ENCODE measurements around the gene ZG16B.

Gene ZG16B

GRCh38 chr16:2821487-2822157 lies 8.5 kb upstream of the ZG16B start:
- H3K4me1 ChIP-seq (ENCODE audit: insufficient read depth, insufficient read length): peaks cover 10% of the 10 kb centered on the region
- H3K9me3 ChIP-seq (ENCODE audit: insufficient read depth, low read length): no peaks in the 10 kb centered on the region
- H3K9ac ChIP-seq (ENCODE audit: insufficient read length, low read depth): no peak overlapping the region
- H3K36me3 ChIP-seq (ENCODE audit: insufficient read depth, insufficient read length, low read length): no peaks in the 10 kb centered on the region
- no peak overlapping the region for H3K4me3 ChIP-seq (ENCODE audit: insufficient read length, low read depth)
- H3K27me3 ChIP-seq (ENCODE audit: insufficient read depth, insufficient read length): no peaks in the 10 kb centered on the region
- DNase-seq (ENCODE audit: low read depth, low spot score): no peak
- no peak for TF ChIP-seq ZNF274 (IDR thresholded peaks at IDR 0.05; ENCODE audit: low read depth, low read length)
- no peak for TF ChIP-seq YY1 (IDR thresholded peaks at IDR 0.05; ENCODE audit: insufficient read depth, insufficient read length)
- no peak for TF ChIP-seq SUZ12 (IDR thresholded peaks at IDR 0.05; ENCODE audit: extremely low read depth, insufficient read depth, insufficient read length)

- Histone ChIP-seq H3K36me3 (ENCODE audit: insufficient read depth, insufficient read length, low read length) (no peaks in the 10 kb centered on the region), H3K9me3 (ENCODE audit: insufficient read depth, low read length) (no peaks in the 10 kb centered on the region), H3K27me3 (ENCODE audit: insufficient read depth, insufficient read length) (no peaks in the 10 kb centered on the region), H3K9ac (ENCODE audit: insufficient read length, low read depth) (no peak overlapping the region), H3K4me3 (ENCODE audit: insufficient read length, low read depth) (no peak overlapping the region), H3K4me1 (ENCODE audit: insufficient read depth, insufficient read length) (peaks cover 13% of the 10 kb centered on the region)
- TF ChIP-seq ZNF274 (IDR thresholded peaks at IDR 0.05; ENCODE audit: low read depth, low read length): no peak
- TF ChIP-seq YY1 (IDR thresholded peaks at IDR 0.05; ENCODE audit: insufficient read depth, insufficient read length): no peak
- no peak for TF ChIP-seq SUZ12 (IDR thresholded peaks at IDR 0.05; ENCODE audit: extremely low read depth, insufficient read depth, insufficient read length)
- no peak for DNase-seq (ENCODE audit: low read depth, low spot score)
These were observed 8.0 kb upstream of the ZG16B start for GRCh38 chr16:2822158-2822495.

- no peak overlapping the region for H3K9ac ChIP-seq (ENCODE audit: insufficient read length, low read depth)
- no peaks in the 10 kb centered on the region for H3K27me3 ChIP-seq (ENCODE audit: insufficient read depth, insufficient read length)
- no peak overlapping the region for H3K4me3 ChIP-seq (ENCODE audit: insufficient read length, low read depth)
- H3K9me3 ChIP-seq (ENCODE audit: insufficient read depth, low read length): no peaks in the 10 kb centered on the region
- DNase-seq (ENCODE audit: low read depth, low spot score): no peak
- H3K4me1 ChIP-seq (ENCODE audit: insufficient read depth, insufficient read length): peaks cover 13% of the 10 kb centered on the region
- TF ChIP-seq YY1 (IDR thresholded peaks at IDR 0.05; ENCODE audit: insufficient read depth, insufficient read length) (no peak), ZNF274 (IDR thresholded peaks at IDR 0.05; ENCODE audit: low read depth, low read length) (no peak), SUZ12 (IDR thresholded peaks at IDR 0.05; ENCODE audit: extremely low read depth, insufficient read depth, insufficient read length) (no peak)
- no peaks in the 10 kb centered on the region for H3K36me3 ChIP-seq (ENCODE audit: insufficient read depth, insufficient read length, low read length)
These were observed 7.6 kb upstream of the ZG16B start for GRCh38 chr16:2822496-2822895.

- Histone ChIP-seq H3K4me1 (ENCODE audit: insufficient read depth, insufficient read length) (peaks cover 13% of the 10 kb centered on the region), H3K27me3 (ENCODE audit: insufficient read depth, insufficient read length) (no peaks in the 10 kb centered on the region), H3K4me3 (ENCODE audit: insufficient read length, low read depth) (no peak overlapping the region), H3K9ac (ENCODE audit: insufficient read length, low read depth) (no peak overlapping the region), H3K9me3 (ENCODE audit: insufficient read depth, low read length) (no peaks in the 10 kb centered on the region), H3K36me3 (ENCODE audit: insufficient read depth, insufficient read length, low read length) (no peaks in the 10 kb centered on the region)
- DNase-seq (ENCODE audit: low read depth, low spot score): no peak
- TF ChIP-seq SUZ12 (IDR thresholded peaks at IDR 0.05; ENCODE audit: extremely low read depth, insufficient read depth, insufficient read length): no peak
These were observed 5.5 kb upstream of the ZG16B start for GRCh38 chr16:2824626-2825025.

GRCh38 chr16:2825049-2825742 lies 4.9 kb upstream of the ZG16B start:
- no peak for TF ChIP-seq YY1 (IDR thresholded peaks at IDR 0.05; ENCODE audit: insufficient read depth, insufficient read length)
- H3K4me3 ChIP-seq (ENCODE audit: insufficient read length, low read depth): no peak overlapping the region
- H3K9ac ChIP-seq (ENCODE audit: insufficient read length, low read depth): no peak overlapping the region
- no peaks in the 10 kb centered on the region for H3K36me3 ChIP-seq (ENCODE audit: insufficient read depth, insufficient read length, low read length)
- H3K9me3 ChIP-seq (ENCODE audit: insufficient read depth, low read length): no peaks in the 10 kb centered on the region
- H3K27me3 ChIP-seq (ENCODE audit: insufficient read depth, insufficient read length): no peaks in the 10 kb centered on the region
- DNase-seq (ENCODE audit: low read depth, low spot score): no peak
- H3K4me1 ChIP-seq (ENCODE audit: insufficient read depth, insufficient read length): peaks cover 18% of the 10 kb centered on the region

- H3K9me3 ChIP-seq (ENCODE audit: insufficient read depth, low read length): no peaks in the 10 kb centered on the region
- H3K4me1 ChIP-seq (ENCODE audit: insufficient read depth, insufficient read length): peaks cover 12% of the 10 kb centered on the region
- H3K9ac ChIP-seq (ENCODE audit: insufficient read length, low read depth): no peak overlapping the region
- no peaks in the 10 kb centered on the region for H3K36me3 ChIP-seq (ENCODE audit: insufficient read depth, insufficient read length, low read length)
- no peak for DNase-seq (ENCODE audit: low read depth, low spot score)
- no peak overlapping the region for H3K4me3 ChIP-seq (ENCODE audit: insufficient read length, low read depth)
- no peaks in the 10 kb centered on the region for H3K27me3 ChIP-seq (ENCODE audit: insufficient read depth, insufficient read length)
- TF ChIP-seq YY1 (IDR thresholded peaks at IDR 0.05; ENCODE audit: insufficient read depth, insufficient read length) (no peak), ZNF274 (IDR thresholded peaks at IDR 0.05; ENCODE audit: low read depth, low read length) (no peak), SUZ12 (IDR thresholded peaks at IDR 0.05; ENCODE audit: extremely low read depth, insufficient read depth, insufficient read length) (no peak)
These were observed 4.2 kb upstream of the ZG16B start for GRCh38 chr16:2825906-2826305.

GRCh38 chr16:2826591-2827373 lies 3.3 kb upstream of the ZG16B start:
- H3K9ac ChIP-seq (ENCODE audit: insufficient read length, low read depth): peak overlapping the region; percentile 26
- no peak overlapping the region for H3K4me3 ChIP-seq (ENCODE audit: insufficient read length, low read depth)
- no peaks in the 10 kb centered on the region for H3K9me3 ChIP-seq (ENCODE audit: insufficient read depth, low read length)
- no peaks in the 10 kb centered on the region for H3K27me3 ChIP-seq (ENCODE audit: insufficient read depth, insufficient read length)
- no peaks in the 10 kb centered on the region for H3K36me3 ChIP-seq (ENCODE audit: insufficient read depth, insufficient read length, low read length)
- H3K4me1 ChIP-seq (ENCODE audit: insufficient read depth, insufficient read length): peaks cover 11% of the 10 kb centered on the region
- no peak for DNase-seq (ENCODE audit: low read depth, low spot score)
- TF ChIP-seq SUZ12 (IDR thresholded peaks at IDR 0.05; ENCODE audit: extremely low read depth, insufficient read depth, insufficient read length) (no peak), ZNF274 (IDR thresholded peaks at IDR 0.05; ENCODE audit: low read depth, low read length) (no peak), YY1 (IDR thresholded peaks at IDR 0.05; ENCODE audit: insufficient read depth, insufficient read length) (no peak)
